Renal cortex interstitium (tissue), 11 donors: ENCODE results near the gene CLTC. TPM values are rescaled to one million over a fixed set of nuclear protein-coding genes. Genes with fewer than 3 reads are reported as not detected.
"Not testable (repeated sequence)": the region's sequence is repeated elsewhere in the genome, so short reads cannot be mapped to it uniquely, and the experiment has no call there.

Experiments
- DNase-seq, 11 donors: peaks; one replicate each; pipeline ENCODE4 v3.0.0-alpha.2; 2013; ENCODE audit warnings: low read depth in 9 of 11, low spot score in 4 of 11; ENCODE audit errors: extremely low read depth in 1 of 11
- polyA plus RNA-seq, 3 donors: library from polyadenylated mRNA; unstranded; fragments of 120-200 nt; gene quantifications; one replicate each; pipeline ENCODE4 v1.2.1, GENCODE V29; 2013; ENCODE audit not compliant: insufficient read length in 3 of 3

Gene CLTC
- polyA plus RNA-seq, 3 donors, result 305 to 359 (median 317) TPM

- DNase-seq, result no peak
Measured at GRCh38 chr17:59627274-59627673, 7.6 kb downstream of the CLTC start.

- no peak for DNase-seq
Measured at GRCh38 chr17:59627770-59628171, 8.1 kb downstream of the CLTC start.

- no peak for DNase-seq
Measured at GRCh38 chr17:59629174-59629573, 9.5 kb downstream of the CLTC start.

DNA sequence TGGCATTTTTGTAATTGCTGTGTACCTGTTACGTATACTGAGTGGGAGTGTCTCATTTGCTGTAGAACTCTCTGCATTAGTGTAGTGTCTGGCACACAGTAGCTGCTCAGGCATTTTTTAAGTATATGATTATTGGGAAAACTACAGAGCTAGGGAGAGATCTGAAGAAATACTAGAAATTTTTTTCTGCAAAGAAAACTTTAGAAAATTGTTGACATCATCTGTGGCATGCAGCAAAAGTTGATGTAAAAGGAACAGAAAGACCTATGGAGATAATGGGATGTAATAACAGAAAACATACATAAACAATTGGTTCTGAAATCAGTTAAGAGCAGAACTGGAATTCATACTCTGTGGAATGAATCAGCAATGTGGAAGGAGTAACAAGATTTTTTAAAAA is 11.6 kb downstream of the CLTC start:
- DNase-seq, result no peak

GRCh38 chr17:59632398-59632797 is 12.7 kb downstream of the CLTC start:
- no peak for DNase-seq

DNA sequence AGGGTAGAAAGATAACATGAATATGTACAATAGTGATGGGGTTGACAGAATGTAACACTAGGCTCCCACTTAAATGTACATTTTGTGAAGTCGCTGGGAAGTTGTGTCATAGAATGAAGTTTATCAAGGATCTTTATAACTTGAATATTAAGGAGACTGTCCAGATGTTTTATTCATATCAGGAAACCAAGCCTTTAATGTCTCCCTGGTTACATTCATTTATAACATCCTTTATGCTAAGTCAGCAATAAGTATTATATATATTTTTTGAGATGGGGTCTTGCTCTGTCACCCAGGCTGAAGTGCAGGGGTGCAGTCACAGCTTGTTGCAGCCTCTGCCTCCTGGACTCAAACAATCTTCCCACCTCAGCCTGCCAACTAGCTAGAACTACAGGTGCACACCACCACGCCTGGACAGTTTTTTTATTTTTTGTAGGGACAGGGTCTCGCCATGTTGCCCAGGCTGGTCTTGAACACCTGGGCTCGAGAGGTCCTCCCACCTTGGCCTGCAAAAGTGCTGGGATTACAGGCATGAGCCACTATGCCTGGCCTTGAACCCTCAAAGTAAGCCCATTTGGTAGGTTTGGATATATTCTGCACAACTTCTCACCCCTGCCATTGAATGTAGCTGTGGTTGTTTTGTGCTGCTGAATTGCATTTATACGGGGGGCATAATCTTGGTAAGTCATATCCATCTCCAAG is 14.1 kb downstream of the CLTC start:
- no peak for DNase-seq

GRCh38 chr17:59634632-59635541 is 15.2 kb downstream of the CLTC start:
- DNase-seq, result no peak

DNA sequence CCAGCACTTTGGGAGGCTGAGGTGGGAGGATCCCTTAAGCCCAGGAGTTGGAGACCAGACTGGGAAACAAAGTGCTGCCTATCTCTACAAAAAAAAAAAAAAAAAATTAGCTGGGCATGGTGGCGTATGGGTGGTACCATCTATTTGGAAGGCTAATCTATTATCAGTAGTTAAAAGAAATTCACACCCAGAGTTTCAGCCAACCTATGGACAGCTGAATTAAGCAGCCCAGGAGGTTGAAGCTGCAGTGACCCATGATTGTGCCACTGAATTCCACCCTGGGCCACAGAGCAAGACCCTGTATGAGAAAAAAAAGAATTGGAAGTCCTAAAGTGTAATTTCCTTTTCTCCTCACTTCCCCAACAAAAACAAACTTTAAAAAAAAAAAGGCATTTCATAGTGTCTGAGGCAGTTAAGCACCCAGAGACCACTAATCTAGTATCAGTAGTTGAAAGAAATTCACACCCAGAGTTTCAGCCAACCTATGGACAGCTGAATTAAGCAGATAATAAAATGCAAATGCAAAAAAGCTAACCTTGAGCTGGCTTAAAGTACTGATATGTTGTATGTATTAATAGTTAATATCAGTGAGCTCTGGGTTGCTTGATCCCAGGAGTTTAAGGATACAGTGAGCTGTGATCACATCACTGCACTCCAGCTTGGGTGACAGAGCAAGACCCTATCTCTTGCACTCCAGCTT is 18.1 kb downstream of the CLTC start:
- no peak for DNase-seq

- no peak for DNase-seq
Measured at GRCh38 chr17:59638553-59638952, 18.9 kb downstream of the CLTC start.

GRCh38 chr17:59641799-59642484 is 22.2 kb downstream of the CLTC start:
- DNase-seq, result no peak

DNA sequence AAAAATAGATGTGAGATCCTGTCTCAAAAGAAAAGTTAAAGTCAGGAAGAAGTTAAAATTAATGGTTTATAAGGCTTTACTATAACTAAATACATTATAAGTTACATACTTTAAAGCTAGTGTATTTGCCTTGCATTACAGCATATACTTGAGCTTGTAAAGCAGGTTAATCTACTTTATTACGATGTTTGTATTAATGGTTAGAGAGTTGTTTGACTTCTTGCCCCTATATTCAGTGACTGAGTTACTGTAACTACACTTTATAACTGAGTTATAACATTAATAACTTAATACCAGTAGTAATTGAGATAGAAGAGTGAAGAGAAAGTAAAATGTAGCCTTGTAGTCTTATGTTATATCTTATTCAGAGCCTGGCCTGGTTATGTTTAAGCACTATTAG is 22.9 kb downstream of the CLTC start:
- no peak for DNase-seq

DNA sequence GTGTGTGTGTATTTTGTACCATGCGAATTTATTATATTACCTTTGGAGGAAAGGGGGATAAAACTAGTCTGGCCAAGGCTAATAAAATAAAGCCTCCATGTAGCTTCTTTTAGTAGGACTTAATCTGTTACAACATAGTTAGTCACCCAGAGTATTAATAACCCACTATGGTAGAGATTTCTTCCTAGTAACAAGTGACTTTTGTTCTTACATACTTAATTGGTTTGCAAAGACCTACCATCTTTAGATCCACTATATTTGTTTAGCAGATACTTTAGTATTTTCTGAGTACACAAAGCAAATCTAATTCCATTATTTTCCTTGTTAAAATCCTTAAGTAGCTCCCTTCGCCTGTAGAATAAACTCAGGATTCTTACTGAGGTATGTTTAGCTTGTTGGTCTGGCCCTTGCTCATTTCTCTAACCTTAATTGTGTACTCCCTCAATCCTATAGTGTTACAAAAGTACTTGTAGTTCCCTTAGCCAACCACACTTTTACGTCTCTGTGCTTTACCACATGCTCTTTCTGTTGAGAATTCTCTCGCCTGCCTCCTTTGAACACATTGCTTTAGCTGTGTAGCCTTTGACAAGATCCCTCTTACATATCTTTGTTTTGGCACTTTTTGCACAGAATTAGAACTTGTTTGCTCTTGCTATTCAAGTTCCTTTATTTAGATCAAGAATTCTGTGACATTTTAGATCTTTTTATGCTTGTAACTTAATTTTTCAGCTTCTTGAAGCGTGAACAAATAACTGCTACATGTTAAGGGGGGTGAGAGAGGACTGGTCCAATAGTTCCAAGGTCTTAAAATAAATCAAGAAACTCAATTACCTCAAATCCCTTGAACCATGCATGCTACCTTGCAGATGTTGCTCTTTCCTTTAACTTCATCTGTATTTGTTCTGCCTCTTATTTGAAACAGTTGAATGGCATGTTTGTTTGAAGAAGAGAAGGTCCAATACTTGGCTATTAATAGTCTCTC is 23.8 kb downstream of the CLTC start:
- peak in 1 of 11 donors; percentile 21 for DNase-seq

GRCh38 chr17:59647288-59647687 is 27.6 kb downstream of the CLTC start:
- DNase-seq, result no peak

DNA sequence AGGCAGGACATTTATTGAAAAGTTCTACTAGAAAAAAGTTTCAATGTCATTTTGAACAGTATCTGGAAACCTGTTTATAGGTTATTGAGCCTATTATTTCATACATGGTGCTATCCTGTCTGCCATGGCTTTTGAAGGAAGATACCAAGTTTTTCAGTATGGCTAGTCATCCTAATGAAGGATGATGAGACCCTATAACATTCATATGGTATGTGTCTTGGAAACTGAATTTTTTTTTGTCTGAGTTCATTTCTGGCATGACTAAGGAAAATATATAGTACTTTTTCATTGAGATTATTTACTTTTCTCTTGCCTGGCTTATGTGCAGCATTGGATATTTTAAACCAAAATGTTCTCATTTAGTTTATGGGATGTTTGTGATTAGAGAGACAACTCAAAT is 30.2 kb downstream of the CLTC start:
- DNase-seq, result no peak

GRCh38 chr17:59650642-59651041 is 30.9 kb downstream of the CLTC start:
- no peak for DNase-seq

DNA sequence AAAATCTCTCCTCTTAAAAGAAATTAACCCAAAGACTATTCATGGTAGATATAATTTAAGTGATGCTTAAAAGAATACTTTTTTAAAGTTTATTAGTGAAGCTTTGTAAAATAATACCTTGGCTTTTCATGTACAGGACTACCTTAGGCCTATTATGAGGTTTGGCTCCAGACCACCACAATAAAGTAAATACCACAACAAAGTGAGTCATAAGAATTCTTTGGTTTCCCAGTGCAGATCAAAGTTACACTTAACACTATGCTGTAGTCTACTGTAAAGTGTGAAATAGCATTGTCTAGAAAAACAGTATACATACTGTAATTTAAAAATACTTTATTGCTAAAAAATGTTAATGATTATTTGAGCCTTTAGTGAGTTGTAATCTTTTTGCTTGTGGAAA is 31.7 kb downstream of the CLTC start:
- DNase-seq, result no peak

DNA sequence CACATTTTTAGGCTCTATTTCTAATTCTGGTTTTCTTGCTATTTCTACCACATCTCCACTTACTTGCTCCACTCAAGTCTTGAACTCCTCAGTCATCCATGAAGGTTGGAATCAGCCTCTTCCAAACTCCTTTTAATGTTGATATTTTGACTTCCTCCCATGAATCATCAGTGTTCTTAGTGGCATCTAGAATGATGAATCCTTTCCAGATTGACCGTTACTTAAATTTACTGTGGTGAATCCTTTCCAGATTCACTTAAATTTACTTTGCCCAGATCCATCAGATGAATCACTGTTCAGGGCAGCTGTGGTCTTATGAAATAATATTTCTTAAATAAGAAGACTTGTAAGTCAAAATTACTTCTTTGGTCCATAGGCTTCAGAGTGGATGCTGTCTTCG is 32.4 kb downstream of the CLTC start:
- no peak for DNase-seq

DNA sequence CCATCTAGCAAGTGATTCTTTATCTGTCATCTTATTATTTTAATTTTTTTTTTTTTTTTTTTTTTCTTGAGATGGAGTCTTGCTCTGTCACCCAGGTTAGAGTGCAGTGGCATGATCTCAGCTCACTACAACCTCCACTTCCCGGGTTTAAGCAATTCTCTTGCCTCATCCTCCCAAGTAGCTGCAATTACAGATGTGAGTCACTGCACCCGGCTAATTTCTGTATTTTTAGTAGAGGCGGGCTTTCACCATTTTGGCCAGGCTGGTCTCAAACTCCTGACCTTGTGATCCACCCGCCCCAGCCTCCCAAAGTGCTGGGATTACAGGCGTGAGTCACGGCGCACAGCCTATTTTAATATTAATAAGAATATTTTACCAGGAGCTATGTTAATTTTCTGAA is 36.9 kb downstream of the CLTC start:
- not testable (repeated sequence) for DNase-seq
